Inflammatory macrophage treated with lipopolysaccharide for 1 hour (primary cell): Measurements from ENCODE around the gene ANKRD7.
A peak's percentile ranks its signal among the peaks of the same experiment; 100 is the strongest.

ENCODE experiments used
- DNase-seq, 2 donors: peaks; one replicate each; pipeline ENCODE4 v3.0.0-alpha.2; 2020 to 2022

The ANKRD7 gene, protein sequence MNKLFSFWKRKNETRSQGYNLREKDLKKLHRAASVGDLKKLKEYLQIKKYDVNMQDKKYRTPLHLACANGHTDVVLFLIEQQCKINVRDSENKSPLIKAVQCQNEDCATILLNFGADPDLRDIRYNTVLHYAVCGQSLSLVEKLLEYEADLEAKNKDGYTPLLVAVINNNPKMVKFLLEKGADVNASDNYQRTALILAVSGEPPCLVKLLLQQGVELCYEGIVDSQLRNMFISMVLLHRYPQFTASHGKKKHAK

DNA sequence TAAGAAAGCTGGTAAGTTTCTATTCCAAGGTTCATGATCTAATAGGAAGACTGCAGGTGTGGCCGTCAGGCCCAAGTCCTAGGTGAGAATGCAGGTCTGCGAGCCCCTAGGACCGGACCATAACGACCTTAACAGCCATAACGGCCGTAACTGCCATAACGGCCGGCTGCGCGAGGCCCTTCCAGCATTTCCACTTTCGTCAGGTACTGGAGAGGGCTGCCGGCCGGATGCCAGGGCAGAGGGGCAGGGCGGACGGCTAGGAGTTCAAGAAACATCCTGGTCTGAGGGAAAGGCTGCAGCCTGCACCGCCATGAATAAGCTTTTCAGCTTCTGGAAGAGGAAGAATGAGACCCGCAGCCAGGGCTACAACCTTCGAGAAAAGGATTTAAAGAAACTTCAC lies at the start of gene ANKRD7:
ANKRD7 (plus strand) TSS at position 184 of the 400 bp plus-strand sequence; CDS start at position 311, 127 bp downstream.
- DNase-seq: no peak

DNA sequence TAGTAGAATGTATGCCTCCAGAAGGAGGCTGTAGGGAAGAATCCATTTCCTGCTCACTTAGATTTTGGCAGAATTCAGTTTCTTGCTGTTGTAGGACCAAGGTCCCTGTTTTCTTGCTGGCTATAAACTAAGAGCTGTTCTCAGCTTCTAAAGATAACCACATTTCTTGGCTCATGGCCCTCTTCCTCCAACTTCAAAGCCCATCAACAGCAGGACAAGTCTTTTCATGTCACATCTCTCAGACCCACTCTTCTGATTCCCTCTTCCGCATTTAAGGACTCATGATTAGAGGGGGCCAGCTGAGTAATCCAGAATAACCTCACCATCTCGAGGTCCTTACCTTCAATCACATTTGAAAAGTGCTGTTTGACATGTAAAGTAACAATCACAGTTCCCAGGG lies 48.8 kb upstream of the ANKRD7 start:
- DNase-seq: no peak

DNA sequence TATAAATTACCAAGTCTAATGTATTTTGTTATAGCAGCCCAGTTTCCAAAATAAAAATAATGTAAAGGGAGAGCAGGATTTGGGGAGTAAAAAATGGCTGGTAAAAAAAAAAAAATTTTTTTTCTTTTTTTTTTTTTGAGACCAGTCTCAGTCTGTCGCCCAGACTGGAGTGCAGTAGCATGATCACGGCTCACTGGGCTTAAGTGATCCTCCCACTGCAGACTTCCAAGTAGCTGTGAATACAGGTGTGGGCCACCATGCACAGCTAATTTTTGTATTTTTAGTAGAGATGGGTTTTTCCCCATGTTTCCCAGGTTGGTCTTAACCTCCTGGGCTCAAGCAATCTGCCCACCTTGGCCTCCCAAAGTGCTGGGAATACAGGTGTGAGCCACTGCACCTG lies 45.3 kb upstream of the ANKRD7 start:
- no peak for DNase-seq

DNA sequence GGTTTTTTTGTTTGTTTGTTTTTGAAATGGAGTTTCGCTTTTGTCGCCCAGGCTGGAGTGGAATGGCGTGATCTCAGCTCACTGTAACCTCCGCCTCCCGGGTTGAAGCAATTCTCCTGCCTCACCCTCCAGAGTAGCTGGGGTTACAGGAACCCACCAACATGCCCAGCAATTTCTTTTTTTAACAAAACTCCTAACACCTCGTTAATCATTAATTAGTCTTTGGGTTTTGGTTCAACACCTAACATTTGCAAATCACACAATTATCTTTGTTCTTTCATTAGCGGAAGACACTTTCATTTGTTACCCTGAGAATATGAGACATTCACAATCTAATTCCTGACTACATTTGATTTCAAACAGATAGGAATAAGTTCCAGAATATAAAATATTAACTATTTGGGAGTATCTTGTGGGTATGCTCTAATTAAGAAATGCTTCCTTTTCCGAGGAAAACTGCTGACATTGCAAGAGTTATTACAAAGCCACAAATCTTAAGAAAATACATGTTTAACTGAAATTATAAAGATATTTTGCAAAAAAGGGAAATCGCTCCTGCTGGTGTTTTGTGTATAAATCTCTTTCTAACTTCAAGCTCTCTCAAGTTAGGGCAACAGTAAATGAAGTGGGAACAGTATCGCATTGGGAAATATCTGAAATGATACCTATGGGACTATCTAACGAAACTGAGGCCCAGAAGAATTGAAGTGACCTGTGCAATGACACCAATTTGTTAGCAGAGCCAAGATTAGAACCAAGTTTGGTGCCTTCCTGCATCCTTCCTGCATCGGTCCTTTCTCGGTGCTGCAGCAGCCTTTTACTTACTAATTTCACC lies 41.7 kb upstream of the ANKRD7 start:
- peak in 1 of 2 donors; percentile 7 for DNase-seq

DNA sequence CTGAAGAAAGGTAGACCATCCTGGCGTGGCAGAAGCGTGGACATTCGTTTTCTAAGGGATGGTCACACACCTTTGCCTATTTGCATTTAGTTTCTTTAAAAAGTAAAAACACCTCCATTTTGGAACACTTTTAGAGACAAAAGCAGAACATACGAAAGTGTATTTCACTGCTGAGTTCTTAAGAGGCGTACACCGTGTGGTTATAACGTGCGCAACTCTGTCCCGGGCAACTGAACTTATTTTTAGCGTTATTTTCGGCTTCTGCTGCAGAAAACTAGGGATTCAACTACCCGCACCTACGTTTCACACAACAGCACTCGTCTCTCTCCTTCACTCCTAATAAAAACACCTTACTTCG lies 41.1 kb upstream of the ANKRD7 start:
- DNase-seq: peak; percentile 11 to 33

DNA sequence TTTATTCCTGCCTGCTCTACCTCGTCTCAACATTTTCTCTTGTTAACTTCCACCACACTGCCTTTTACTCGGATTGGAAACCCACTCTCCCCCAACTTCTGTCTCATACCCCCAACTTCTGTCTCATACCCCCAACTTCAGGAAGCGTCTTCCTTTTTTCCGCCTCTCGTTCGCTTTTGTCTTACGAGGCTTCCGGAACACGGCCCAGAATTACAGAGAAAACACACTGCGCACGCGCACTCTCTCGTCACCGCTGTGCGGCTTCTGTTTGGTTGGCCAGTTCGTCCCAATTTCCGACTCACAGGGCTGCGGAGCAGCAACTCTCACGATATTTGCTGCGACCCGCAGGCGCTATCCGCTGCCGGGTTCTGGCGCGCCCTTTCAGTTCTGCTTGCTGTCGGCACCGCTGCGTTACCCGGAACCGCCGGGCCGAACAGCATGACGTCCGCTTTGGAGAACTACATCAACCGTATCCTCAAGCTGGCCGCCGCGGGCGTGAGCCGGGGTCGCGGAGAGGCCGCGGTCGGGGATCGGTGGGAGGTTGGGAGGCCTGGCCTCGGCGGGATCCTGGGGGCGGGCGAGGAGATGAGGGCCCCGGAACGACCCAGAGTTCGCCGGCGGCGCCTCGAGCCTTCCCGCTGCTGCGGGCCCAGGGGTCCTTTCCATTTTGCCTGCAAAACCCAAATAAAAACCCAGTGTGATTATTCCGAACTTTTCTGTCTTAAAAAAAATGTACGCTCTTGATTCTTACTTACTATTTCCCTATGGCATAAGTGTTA lies 40.5 kb upstream of the ANKRD7 start, which contains the start of gene LSM8:
LSM8 (plus strand) TSS at position 379 of the 779 bp plus-strand sequence; CDS start at position 439, 60 bp downstream.
- DNase-seq: peak; percentile 98 to 100

DNA sequence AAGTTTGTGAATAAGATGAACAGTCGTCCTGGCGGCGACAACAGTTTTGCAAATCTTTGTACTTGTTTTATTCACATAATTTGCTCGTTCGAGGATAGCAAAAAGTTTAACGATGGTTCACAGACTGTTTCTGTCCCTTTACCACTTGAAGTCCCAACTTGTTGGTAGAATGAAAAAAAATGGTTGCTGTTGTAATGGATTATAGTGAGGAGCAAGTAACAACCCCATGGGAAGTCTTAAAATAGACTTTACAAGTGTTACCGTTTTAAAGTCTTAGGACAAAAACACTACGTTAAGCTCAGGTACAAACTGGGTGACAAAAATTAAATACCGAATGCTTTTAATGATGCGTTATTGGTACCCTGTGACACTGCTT lies 40.0 kb upstream of the ANKRD7 start:
- DNase-seq: peak in 1 of 2 donors; percentile 18

DNA sequence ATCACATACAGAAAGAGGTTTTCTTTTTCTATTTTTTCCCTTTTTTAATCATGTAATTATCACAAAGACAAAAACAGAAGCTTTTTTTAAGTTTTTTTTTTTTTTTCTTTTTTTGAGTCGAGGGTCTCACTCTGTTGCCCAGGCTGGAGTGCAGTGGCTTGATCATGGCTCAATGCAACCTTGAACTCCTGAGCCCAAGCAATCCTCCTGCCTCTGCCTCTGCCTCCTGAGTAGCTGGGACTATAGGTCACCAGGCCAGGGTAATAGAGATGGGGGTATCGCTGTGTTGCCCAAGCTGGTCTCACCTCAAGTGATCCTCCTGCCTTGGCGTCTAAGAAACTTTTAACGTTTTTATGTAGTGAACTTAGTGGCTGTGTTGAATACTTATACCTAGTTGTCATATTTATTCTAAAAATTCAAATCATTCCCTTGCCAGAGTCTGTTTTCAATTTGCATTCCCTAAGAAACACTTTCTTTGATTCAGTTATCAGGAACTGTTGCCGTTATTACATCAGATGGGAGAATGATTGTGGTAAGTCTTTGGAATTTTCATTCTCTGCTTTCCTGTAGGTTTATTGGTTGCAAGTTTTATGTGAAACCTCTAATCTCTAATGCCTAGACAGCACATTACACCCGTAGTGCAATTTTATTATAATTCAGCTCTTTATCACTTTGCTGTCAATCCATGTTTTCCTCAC lies 39.2 kb upstream of the ANKRD7 start:
- DNase-seq: no peak

DNA sequence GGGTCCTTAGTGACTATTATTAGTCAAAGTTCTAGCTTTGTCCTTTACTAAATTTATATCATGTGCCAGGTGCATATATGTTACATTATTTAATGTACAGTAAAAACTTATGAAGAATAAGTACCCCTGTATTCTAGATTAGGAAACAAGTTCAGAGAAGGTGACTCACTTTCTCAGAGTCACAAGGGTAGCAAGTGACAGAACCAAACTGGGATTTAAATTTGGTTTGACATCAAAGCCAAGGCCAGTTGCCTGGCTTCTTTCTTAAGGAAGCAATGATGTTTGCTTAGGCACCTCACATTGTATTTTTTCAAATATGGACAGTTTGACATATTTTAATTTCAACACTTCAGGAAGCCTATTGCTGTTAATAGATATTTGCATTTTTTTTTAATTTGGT lies 38.0 kb upstream of the ANKRD7 start:
- DNase-seq: peak; percentile 23 to 43

DNA sequence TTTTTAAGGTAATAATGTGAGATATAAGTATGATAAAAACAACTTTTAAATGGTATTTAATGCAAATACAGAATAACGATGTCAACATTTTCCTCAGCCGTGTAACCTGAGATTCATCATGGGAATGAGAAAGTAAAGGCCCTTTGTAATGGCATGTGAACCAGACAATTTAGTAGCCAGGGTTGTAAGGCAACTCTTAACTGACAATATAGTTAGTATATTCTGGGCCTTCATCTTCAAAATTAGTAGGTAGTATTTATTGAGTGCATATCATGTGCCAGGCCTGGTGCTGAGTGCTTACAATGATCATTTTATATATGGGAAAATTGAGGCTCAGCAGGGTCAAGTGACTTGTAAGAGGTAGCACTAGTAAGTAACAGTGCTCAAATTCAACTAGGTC lies 29.9 kb upstream of the ANKRD7 start:
- no peak for DNase-seq

DNA sequence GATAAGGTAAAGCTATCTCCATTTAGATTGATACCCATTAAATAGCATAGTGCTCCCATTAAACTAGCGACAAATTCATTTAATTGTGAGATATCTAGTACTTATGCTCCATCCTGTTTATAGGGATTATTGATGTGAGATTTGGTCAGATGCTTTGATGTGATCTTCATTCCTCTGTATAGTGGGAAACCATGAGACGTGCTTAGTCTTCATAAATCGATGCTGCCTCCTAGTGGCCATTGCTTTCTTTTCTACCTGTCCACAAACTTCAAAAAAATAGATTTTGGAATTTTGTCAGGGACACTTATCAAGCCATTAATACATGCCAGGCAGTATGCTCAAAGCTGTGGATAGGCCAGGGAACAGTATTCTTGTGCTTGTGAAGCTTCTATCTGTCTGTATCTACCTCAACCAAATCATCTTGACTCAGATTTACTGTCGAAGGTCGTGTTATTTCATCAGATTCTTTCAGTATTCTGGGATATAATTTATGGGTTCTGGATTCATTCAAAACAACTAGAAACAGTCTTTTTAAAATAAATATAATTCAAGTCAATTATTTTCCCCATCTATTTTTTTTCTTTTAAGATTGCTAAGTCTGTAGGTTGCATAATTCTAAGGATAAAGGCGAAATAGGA lies 28.5 kb upstream of the ANKRD7 start:
- peak; percentile 32 to 71 for DNase-seq

DNA sequence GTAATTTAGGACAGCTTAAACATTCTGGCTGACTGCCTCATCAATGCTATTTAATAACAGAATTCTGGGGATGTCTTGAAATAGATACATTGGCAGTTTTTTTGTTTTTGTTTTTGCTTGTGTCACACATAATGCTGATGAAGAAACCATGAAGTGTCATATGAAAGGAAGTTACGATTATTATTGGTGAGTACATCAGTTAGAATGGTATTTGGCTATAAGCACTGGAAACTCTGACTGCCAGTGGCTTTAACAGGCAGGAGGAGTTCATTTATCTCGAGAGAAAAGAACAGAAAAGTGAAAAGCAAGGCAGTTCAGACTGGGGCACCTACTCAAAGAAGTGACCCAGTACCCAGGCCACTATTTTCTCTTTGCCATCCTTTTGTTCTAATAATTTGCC lies 22.4 kb upstream of the ANKRD7 start:
- no peak for DNase-seq

DNA sequence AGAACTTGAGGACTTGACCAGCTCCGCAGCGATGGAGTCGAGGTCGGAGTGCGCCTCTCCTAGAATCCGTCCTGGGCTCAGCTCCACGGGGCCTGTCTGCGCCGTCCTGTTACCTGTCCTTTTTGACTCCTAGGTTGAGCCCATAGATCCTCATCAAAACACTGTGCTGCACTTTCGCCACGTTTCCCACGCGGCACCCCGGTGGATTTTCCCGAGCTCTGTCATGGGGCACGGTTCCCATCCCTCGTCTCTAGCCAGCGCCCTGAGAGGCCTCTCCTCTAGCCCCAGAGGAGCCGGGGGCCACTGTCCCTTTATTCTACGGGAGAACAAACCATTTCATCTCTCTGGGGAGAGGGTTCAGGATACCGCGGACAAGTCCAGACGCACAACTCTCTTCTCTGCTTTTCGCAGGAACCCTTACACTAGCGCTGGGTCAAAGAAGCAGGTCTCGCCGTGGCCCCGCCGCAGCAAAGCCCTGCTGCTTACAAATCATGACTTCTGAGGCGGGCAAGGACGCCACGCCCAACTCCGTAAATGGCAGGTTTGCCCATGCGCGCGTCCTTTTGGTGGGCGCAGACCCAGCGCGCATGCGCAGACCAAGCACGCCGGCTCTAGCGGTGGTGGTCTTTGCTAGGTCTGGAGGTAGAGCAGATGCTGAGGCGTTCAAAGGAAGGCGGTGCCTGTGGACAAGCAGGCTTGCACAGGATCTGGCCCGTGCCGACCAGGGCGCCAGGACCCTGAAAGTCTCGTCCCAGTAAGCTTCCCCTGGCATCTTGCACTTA lies 10.3 kb upstream of the ANKRD7 start:
- DNase-seq: peak in 1 of 2 donors; percentile 35

DNA sequence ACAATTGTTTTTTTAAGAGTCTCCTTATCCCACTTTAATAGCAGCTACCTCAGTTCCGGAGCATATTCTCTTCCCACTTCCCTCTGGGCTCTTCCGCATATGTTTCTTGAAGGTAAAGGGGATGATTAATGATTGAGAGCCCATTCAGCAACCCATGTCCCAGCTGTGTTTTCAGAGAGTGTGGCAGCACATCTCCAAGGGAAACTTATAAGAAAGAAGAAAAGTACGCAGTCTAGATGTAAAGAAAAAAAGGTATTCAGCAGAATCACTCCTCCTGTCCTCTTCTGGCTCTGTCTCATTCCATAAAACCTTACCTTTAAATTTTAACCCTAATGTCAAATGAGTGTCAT lies 9.7 kb upstream of the ANKRD7 start:
- no peak for DNase-seq

DNA sequence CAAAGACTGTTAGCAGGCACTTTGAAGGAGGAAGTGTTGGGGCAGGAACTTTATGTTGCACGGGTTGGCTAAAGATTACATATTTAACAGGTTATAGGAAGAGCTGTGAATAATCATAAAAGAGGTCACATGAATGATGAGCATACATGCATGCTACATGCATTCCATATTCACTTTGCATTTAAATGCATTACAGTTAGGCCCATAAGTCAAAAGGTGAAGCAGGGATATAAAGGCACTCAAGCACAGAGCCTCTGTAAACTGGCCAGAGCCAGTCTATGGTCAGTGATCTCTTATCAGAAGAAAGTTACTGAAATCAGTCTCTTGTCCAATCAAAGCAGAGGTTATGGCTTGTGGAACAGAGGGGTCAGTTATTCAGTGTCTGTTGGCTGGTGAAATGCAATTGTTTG lies 7.3 kb upstream of the ANKRD7 start:
- no peak for DNase-seq

DNA sequence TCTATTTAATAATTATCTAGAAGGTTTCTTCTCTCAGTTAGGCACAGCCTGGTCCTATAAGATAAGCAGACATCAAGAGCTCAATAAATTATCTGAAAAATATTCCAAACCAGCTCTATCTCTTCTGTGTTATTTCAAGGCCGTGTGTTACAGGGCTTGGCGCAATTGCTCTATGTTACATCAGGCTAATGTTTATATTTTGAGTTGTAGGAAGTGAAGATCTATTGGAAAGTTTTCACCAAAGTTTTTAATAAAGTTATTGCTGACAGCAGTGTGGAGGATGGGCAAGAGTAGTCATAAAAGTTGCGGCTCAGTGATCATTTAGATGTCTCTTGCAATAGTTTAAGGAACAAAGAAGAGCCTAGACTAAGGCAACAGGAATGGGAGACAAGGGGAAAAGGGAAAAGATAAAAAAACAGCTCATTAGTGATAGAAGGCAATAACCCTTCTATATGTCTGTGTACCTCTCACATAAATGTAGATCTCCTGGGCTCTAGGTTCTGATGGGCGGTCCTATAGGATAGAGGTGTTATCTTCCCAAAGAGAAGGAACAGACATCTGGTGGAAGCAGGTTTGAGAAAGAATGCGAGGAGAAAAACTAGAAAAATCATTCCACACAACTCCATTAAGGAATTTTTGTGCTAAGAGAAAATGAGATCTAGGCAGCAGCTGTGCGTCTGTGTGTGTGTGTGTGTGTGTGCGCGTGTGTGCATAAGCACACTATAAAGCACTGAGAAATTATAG lies 5.9 kb upstream of the ANKRD7 start:
- DNase-seq: no peak

DNA sequence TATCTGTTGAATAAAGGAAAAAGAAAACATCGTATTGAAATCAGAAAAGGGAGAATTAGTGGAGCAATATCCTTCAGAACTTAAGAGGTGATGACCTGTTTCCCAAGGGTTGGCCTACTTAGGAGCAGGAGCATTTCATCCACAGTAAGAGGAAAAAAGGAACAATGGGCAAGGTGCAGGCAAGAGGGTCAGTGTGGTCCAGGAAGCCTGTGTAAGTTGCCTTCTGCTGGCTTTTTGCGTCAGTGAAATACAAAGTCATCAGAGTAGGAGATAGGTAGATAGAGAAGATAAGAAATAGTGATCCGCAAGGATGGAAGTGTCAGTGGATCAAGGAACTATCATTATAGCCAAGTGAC lies 5.4 kb upstream of the ANKRD7 start:
- DNase-seq: no peak

DNA sequence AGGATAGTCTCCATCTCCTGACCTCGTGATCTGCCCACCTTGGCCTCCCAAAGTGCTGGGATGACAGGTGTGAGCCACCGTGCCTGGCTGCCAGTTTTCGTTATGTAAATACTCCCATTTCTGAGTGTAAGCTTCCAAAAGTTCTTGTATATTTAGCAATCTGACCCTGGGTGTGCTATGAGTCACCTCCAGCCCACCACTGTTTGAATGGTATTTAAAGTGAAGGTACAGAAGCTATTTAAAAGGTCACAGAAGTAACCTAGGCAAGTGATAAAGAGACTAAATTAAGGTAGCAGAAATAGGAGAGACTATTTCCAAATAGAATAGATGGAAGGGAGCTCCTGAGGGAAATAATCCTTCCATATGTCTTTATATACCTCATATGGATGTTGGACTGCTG lies 3.9 kb upstream of the ANKRD7 start:
- no peak for DNase-seq

DNA sequence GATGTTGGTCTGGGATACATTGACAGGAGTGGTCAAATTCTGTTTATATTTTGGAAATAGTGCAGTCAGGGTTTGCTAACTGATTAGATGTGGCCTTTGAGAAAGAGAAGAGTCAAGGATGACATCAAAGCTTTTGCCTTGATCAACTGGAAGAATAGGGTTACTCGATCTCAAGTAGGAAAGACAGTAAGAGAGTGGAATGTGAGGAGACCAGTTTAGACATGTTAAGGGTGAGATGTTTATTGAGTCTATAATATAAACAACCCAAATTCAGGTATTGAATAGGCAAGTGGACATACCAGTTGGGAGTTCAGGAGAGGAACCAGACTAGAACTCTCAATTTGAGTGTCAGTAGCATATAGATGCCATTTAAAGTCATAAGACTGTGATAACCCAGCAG lies 1.9 kb upstream of the ANKRD7 start:
- no peak for DNase-seq

DNA sequence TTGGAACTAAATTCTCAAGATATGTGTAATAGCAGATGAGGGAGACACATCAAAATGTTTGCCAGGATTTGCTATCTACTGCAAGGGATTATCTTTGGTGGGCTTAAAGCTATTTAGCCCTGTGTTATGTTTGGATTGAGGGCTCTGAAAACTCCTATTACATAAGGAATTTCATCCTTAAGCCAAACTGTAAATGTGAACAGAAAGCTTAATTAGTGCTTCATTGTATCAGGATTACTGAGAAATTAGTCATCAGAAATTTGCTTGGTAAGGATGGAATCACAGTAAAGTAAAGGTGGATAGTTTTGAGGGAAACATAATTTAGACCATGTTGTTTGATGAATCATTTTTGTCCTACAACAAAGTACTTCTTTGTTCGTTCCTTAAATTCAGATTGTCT lies 8.3 kb downstream of the ANKRD7 start:
- DNase-seq: no peak

DNA sequence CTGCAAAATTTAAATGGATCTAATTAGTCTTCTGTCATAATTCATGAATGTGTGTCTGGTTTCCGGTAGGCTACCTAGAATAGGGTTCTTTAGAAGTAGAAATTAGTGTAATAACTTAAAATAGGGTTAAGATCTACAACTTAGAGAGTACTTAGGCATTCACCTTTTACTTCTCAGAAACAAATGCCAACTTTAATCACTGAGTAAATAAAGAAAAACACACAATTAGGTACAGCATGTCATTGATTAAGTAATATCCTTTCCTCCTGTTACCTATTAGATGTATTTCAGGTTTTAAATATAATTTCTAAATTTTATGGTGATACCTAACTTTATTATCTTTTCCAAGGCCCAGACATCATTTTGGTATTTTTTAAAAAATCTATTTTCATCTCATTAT lies 9.3 kb downstream of the ANKRD7 start:
- no peak for DNase-seq
